Mesendoderm (in vitro differentiated cells): ENCODE results near the gene IRGC.
A peak's percentile ranks its signal among the peaks of the same experiment; 100 is the strongest.

Experiments used
- DNase-seq: peaks from one replicate; pipeline ENCODE4 v3.0.0; 2013
- H2AK5ac ChIP-seq: 2 replicates; pipeline ENCODE4 v1.6.1; 2013; ENCODE audit warnings: low read length, inconsistent platforms
- H2BK120ac ChIP-seq: 2 replicates; pipeline ENCODE4 v1.6.1; 2013; ENCODE audit warnings: low read depth, mild to moderate bottlenecking, low read length, moderate library complexity, mixed read lengths
- H2BK15ac ChIP-seq: replicated peaks from 2 replicates; pipeline ENCODE4 v1.6.1; 2013; ENCODE audit warnings: low read depth, mild to moderate bottlenecking, moderate library complexity
- H2BK5ac ChIP-seq: 2 replicates; pipeline ENCODE4 v1.6.1; 2013; ENCODE audit warnings: low read length, inconsistent platforms
- H3K18ac ChIP-seq: 2 replicates; pipeline ENCODE4 v1.6.1; 2013; ENCODE audit warnings: mild to moderate bottlenecking, low read length, mixed read lengths
- H3K23ac ChIP-seq: one replicate; pipeline ENCODE4 v1.6.1; 2013; ENCODE audit warnings: low read length
- H3K27ac ChIP-seq: 2 replicates; pipeline ENCODE4 v1.5.1; 2013; ENCODE audit warnings: low read depth, mild to moderate bottlenecking, inconsistent platforms, low read length, moderate library complexity
- H3K27me3 ChIP-seq: 2 replicates; pipeline ENCODE4 v1.6.1; 2013; ENCODE audit warnings: low read length, control low read depth, mild to moderate bottlenecking, inconsistent platforms; ENCODE audit not compliant: insufficient read depth, poor library complexity
- H3K36me3 ChIP-seq: 2 replicates; pipeline ENCODE4 v1.6.1; 2013; ENCODE audit warnings: low read length, inconsistent platforms; ENCODE audit not compliant: control insufficient read depth, insufficient read depth
- H3K4ac ChIP-seq: one replicate; pipeline ENCODE4 v1.6.1; 2013; ENCODE audit warnings: low read depth, mild to moderate bottlenecking, low read length, moderate library complexity
- H3K4me1 ChIP-seq: 2 replicates; pipeline ENCODE4 v1.6.1; 2013; ENCODE audit warnings: low read depth, low read length, inconsistent platforms; ENCODE audit not compliant: control insufficient read depth
- H3K4me2 ChIP-seq: 2 replicates; pipeline ENCODE4 v1.6.1; 2013; ENCODE audit warnings: low read length
- H3K4me3 ChIP-seq: 2 replicates; pipeline ENCODE4 v1.5.1; 2013; ENCODE audit warnings: mild to moderate bottlenecking, low read length
- H3K56ac ChIP-seq: one replicate; pipeline ENCODE4 v1.6.1; 2013; ENCODE audit warnings: low read length
- H3K79me1 ChIP-seq: 2 replicates; pipeline ENCODE4 v1.6.1; 2013; ENCODE audit warnings: low read length, inconsistent platforms
- H3K79me2 ChIP-seq: 2 replicates; pipeline ENCODE4 v1.6.1; 2013; ENCODE audit warnings: mild to moderate bottlenecking, low read length; ENCODE audit not compliant: control insufficient read depth, insufficient read depth
- H3K9ac ChIP-seq: 2 replicates; pipeline ENCODE4 v1.6.1; 2013; ENCODE audit warnings: low read length, inconsistent platforms
- H4K5ac ChIP-seq: one replicate; pipeline ENCODE4 v1.6.1; 2013; ENCODE audit warnings: low read length
- H4K8ac ChIP-seq: one replicate; pipeline ENCODE4 v1.6.1; 2013; ENCODE audit warnings: low read depth, mild to moderate bottlenecking, control low read depth, low read length, moderate library complexity
- WGBS: extraction: QIAGEN DNeasy Blood & Tissue Kit; methylation state at CpG from one replicate; pipeline ENCODE4 v1.1.7; 2013; ENCODE audit warnings: low lambda C conversion rate, missing lambda C conversion rate; ENCODE audit not compliant: insufficient coverage; ENCODE audit errors: extremely low coverage; 5-methylcytosine and 5-hydroxymethylcytosine counted together

The IRGC gene

DNA sequence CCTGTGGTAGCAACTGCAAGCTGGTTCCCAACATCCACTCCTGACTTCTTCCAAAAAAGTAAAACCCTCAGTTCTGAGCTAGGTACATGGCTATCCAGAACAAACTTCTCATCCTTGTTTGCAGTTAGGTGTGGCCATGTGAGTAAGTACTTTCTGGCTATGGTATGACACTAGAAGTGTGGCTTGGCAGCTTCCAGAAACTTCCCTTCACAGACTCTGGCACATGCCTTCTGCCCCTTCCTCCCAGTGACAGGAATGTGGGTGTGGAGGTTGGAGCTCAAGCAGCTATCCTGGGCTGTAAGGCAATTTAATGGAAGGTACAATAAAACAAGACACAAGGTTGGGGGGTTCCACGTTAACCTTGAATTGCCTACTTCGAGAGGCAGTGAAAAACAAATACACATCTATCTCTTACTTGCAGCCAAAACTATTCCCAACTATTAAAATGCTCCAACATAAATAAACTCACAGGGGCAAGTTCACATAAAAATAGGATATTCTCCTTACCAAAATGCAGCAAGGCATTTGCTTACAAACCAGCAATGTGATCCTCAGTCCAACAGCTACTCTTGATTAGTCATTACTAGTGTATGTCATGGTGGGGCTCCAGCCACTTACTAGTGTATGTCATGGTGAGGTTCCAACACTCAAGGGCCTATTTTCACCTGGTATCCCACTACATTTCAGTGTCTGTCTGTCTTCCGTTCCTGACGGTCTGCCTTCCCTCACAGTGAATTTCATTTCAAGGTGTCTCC is 35.8 kb downstream of the IRGC start:
- H2BK15ac ChIP-seq: no peak overlapping the region
- no peak overlapping the region for H3K23ac ChIP-seq
- no peak overlapping the region for H3K4ac ChIP-seq
- no peaks in the 10 kb centered on the region for H3K4me1 ChIP-seq
- WGBS: no CpG with 5 or more reads among the region's 4 CpGs
- no peak overlapping the region for H3K4me3 ChIP-seq
- no peak overlapping the region for H2AK5ac ChIP-seq
- peaks cover 7% of the 10 kb centered on the region for H3K36me3 ChIP-seq
- DNase-seq: no peak
- no peak overlapping the region for H3K18ac ChIP-seq
- H2BK5ac ChIP-seq: no peak overlapping the region
- no peak overlapping the region for H4K8ac ChIP-seq
- no peak overlapping the region for H4K5ac ChIP-seq
- no peak overlapping the region for H2BK120ac ChIP-seq
- H3K27ac ChIP-seq: no peak overlapping the region
- no peak overlapping the region for H3K9ac ChIP-seq
- H3K79me1 ChIP-seq: peaks cover 3% of the 10 kb centered on the region
- no peak overlapping the region for H3K4me2 ChIP-seq
- no peak overlapping the region for H3K56ac ChIP-seq
- no peaks in the 10 kb centered on the region for H3K79me2 ChIP-seq
- no peaks in the 10 kb centered on the region for H3K27me3 ChIP-seq

DNA sequence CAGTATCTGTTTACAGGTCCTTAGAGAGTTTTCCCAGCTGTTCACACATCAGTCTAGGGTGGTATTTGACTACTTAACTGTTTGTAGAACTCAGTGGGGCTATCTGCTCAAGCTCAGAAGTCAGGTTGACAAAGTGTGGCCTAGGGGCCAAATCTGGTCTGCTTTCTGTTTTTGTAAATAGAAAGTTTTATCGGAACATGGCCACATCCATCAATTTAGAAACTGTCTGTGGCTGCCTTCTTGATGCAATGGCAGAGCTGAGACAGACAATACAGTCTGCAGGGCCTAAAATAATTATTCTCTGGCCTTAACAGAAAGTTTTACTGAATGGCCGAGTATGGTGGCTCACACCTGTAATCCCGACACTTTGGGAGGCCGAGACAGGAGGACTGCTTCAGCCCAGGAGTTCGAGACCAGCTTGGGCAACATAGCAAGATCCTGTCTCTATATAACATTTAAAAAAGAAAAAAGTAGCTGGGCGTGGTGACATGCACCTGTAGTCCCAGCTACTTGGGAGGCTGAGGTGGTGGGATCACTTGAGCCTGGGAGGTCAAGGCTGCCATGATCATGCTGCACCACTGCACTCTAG is 36.5 kb downstream of the IRGC start:
- no peak overlapping the region for H2BK15ac ChIP-seq
- no peak overlapping the region for H3K4ac ChIP-seq
- no peak overlapping the region for H2BK120ac ChIP-seq
- no peak overlapping the region for H3K9ac ChIP-seq
- H2AK5ac ChIP-seq: no peak overlapping the region
- no peak overlapping the region for H3K56ac ChIP-seq
- H2BK5ac ChIP-seq: no peak overlapping the region
- H3K27ac ChIP-seq: no peak overlapping the region
- peaks cover 5% of the 10 kb centered on the region for H3K36me3 ChIP-seq
- no peak for DNase-seq
- no peaks in the 10 kb centered on the region for H3K27me3 ChIP-seq
- no peak overlapping the region for H4K5ac ChIP-seq
- H4K8ac ChIP-seq: no peak overlapping the region
- no CpG with 5 or more reads among the region's 6 CpGs for WGBS
- H3K4me2 ChIP-seq: no peak overlapping the region
- H3K79me1 ChIP-seq: peaks cover 3% of the 10 kb centered on the region
- no peak overlapping the region for H3K23ac ChIP-seq
- no peak overlapping the region for H3K4me3 ChIP-seq
- H3K18ac ChIP-seq: no peak overlapping the region
- no peaks in the 10 kb centered on the region for H3K4me1 ChIP-seq
- H3K79me2 ChIP-seq: no peaks in the 10 kb centered on the region

DNA sequence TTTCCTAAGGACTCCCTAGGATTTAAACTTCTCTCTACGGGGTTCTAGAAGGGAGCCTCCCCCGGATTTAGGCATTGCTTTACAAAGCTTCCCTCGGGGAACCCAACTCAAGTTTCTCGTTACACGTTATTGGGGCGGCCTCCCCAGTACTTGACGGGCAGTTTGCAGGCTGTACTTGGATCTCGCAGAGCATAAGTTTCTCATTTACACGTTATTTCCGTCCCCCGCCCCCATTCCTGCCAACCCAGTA is 38.3 kb downstream of the IRGC start:
- Histone ChIP-seq H4K5ac (no peak overlapping the region), H3K27ac (peak overlapping the region; percentile 70), H3K4me1 (no peaks in the 10 kb centered on the region), H2AK5ac (no peak overlapping the region), H3K23ac (peak overlapping the region; percentile 45), H3K79me2 (no peaks in the 10 kb centered on the region), H2BK120ac (peak overlapping the region; percentile 18), H3K4me3 (peak overlapping the region; percentile 79), H2BK15ac (no peak overlapping the region), H4K8ac (no peak overlapping the region), H3K79me1 (peaks cover 3% of the 10 kb centered on the region), H2BK5ac (no peak overlapping the region), H3K4me2 (peak overlapping the region; percentile 74), H3K56ac (peak overlapping the region; percentile 92), H3K4ac (no peak overlapping the region), H3K18ac (peak overlapping the region; percentile 86), H3K27me3 (no peaks in the 10 kb centered on the region), H3K9ac (peak overlapping the region; percentile 92), H3K36me3 (peaks cover 5% of the 10 kb centered on the region)
- WGBS: no CpG with 5 or more reads among the region's 11 CpGs
- no peak for DNase-seq

DNA sequence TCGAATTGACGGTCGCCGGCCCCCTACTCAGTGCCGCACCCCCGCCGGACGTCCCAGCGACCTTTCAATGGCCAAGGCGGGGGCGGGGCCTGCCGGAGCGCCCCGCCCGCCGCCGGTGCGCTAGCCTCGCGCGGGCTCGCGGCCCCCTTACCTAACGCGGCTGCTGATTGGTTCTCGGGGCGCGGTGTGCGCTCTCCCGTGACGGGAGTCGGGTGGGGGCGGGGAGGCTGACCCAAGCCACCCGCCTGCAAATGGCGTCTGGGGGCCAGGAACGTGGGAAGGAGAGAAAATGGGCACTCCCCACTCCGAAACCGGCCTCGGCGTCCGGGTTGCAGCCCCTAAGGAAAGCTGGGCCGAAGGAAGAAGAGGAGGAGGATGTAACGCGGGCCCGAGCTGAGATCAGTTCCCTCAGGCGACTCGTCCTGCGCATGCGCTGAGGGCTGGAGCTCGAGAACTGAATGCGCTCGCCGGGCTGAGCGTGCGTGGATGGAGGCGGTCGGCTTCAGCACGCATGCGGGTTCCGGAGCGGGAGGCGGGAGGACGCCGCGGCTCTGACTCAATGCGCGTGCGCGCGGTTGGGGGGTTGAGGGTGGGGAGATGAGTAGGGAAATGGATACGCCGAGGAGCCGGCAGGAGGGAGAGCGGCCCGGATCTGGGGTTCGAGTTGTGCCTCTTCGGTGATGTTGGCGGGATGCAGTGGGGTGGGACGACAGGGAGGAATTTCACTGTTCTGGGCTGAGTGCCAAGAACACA is 38.8 kb downstream of the IRGC start, which contains the start of gene SMG9:
TSS of gene SMG9 (minus strand) at position 460 of the 753 bp plus-strand sequence. CDS start 4,221 bp downstream, outside the sequence.
- peak within 1 kb of the TSS; percentile 88 for H3K18ac ChIP-seq
- H3K79me1 ChIP-seq: peaks cover 3% of the 10 kb centered on the region
- peak within 1 kb of the TSS; percentile 39 for H2BK120ac ChIP-seq
- peak within 1 kb of the TSS; percentile 98 for H3K4me2 ChIP-seq
- H3K27ac ChIP-seq: peak within 1 kb of the TSS; percentile 98
- H2BK5ac ChIP-seq: peak within 1 kb of the TSS; percentile 98
- H3K27me3 ChIP-seq: no peaks in the 10 kb centered on the region
- DNase-seq: peak; percentile 98
- no peaks in the 10 kb centered on the region for H3K79me2 ChIP-seq
- peak within 1 kb of the TSS; percentile 93 for H4K8ac ChIP-seq
- peak within 1 kb of the TSS; percentile 82 for H2AK5ac ChIP-seq
- H2BK15ac ChIP-seq: no peak within 1 kb of the TSS
- H3K4ac ChIP-seq: peak within 1 kb of the TSS; percentile 98
- no CpG with 5 or more reads among the region's 79 CpGs for WGBS
- H3K4me3 ChIP-seq: peak within 1 kb of the TSS; percentile 93
- peak within 1 kb of the TSS; percentile 98 for H4K5ac ChIP-seq
- H3K23ac ChIP-seq: peak within 1 kb of the TSS; percentile 97
- H3K36me3 ChIP-seq: peaks cover 5% of the 10 kb centered on the region
- peak within 1 kb of the TSS; percentile 100 for H3K56ac ChIP-seq
- H3K9ac ChIP-seq: peak within 1 kb of the TSS; percentile 100
- no peaks in the 10 kb centered on the region for H3K4me1 ChIP-seq

DNA sequence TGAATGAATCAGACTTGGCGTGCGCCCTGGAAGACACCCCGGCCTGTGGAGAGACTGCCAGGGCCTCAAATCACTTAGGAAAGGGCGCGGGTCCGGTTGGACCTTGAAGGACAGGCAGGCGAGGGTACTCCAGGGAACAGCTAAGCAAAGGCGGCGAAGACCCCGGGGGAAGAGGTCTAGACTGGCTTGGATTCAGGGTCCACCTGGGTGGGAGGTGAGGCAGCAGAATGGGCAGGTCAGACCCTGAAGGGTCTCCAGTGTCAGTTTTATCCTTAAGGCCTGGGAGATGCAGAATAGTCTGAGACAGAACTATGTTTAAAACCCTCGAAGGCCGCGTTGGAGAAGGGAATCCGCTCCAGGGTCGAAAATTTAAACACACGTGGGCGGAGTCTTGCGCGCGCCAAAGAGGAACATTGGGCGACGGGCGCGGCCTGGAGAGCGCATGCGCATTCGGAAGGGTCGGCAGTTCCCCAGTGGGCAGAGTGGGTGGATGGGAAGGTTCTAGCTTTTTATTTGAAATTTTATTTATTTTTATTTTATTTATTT is 39.5 kb downstream of the IRGC start:
- no peaks in the 10 kb centered on the region for H3K27me3 ChIP-seq
- no peak overlapping the region for H3K23ac ChIP-seq
- peak overlapping the region; percentile 98 for H3K4ac ChIP-seq
- no peaks in the 10 kb centered on the region for H3K79me2 ChIP-seq
- peak overlapping the region; percentile 98 for H3K4me2 ChIP-seq
- H4K8ac ChIP-seq: peak overlapping the region; percentile 93
- no peak overlapping the region for H2BK15ac ChIP-seq
- peak overlapping the region; percentile 61 for H3K18ac ChIP-seq
- H3K9ac ChIP-seq: peak overlapping the region; percentile 100
- peak; percentile 67 for DNase-seq
- H3K4me1 ChIP-seq: no peaks in the 10 kb centered on the region
- peak overlapping the region; percentile 39 for H2BK120ac ChIP-seq
- no CpG with 5 or more reads among the region's 28 CpGs for WGBS
- H2AK5ac ChIP-seq: peak overlapping the region; percentile 82
- H3K36me3 ChIP-seq: peaks cover under 1% of the 10 kb centered on the region
- peak overlapping the region; percentile 97 for H2BK5ac ChIP-seq
- peak overlapping the region; percentile 100 for H3K56ac ChIP-seq
- peaks cover 3% of the 10 kb centered on the region for H3K79me1 ChIP-seq
- peak overlapping the region; percentile 93 for H3K4me3 ChIP-seq
- peak overlapping the region; percentile 87 for H3K27ac ChIP-seq
- H4K5ac ChIP-seq: peak overlapping the region; percentile 98
